Neuronal stem cell (in vitro differentiated cells): ENCODE data around the gene PPP1R14D.

Experiments used
- DNase-seq: peaks from one replicate; pipeline ENCODE4 v3.0.0-alpha.2; 2013; ENCODE audit warnings: low spot score
- H2AFZ ChIP-seq: one replicate; pipeline ENCODE4 v1.6.1; 2013; ENCODE audit warnings: mild to moderate bottlenecking, low read length, inconsistent platforms
- H2AK5ac ChIP-seq: 2 replicates; pipeline ENCODE4 v1.6.1; 2013; ENCODE audit warnings: low read depth, mild to moderate bottlenecking, inconsistent platforms, low read length, moderate library complexity, mixed read lengths
- H2BK120ac ChIP-seq: 2 replicates; pipeline ENCODE4 v1.6.1; 2013; ENCODE audit warnings: low read depth, mild to moderate bottlenecking, inconsistent platforms, low read length, moderate library complexity, mixed read lengths
- H2BK12ac ChIP-seq: one replicate; pipeline ENCODE4 v1.6.1; 2013; ENCODE audit warnings: low read length, inconsistent platforms
- H2BK15ac ChIP-seq: 2 replicates; pipeline ENCODE4 v1.6.1; 2013; ENCODE audit warnings: mild to moderate bottlenecking, low read length, inconsistent platforms, mixed read lengths
- H2BK5ac ChIP-seq: one replicate; pipeline ENCODE4 v1.6.1; 2013; ENCODE audit warnings: inconsistent platforms, mild to moderate bottlenecking, low read length, moderate library complexity
- H3K14ac ChIP-seq: one replicate; pipeline ENCODE4 v1.6.1; 2013; ENCODE audit warnings: low read length, inconsistent platforms
- H3K18ac ChIP-seq: 2 replicates; pipeline ENCODE4 v1.6.1; 2013; ENCODE audit warnings: low read length, inconsistent platforms
- H3K23ac ChIP-seq: 2 replicates; pipeline ENCODE4 v1.6.1; 2013; ENCODE audit warnings: low read depth, mild to moderate bottlenecking, mixed read lengths, low read length, inconsistent platforms; ENCODE audit not compliant: poor library complexity
- H3K27ac ChIP-seq: replicated peaks from 3 replicates; pipeline ENCODE4 v1.5.1; 2013; ENCODE audit warnings: low read length, inconsistent platforms
- H3K27me3 ChIP-seq, 3 experiments: 2 replicates each; pipeline ENCODE4 v1.6.1; 2013; ENCODE audit warnings: low read length in 3 of 3, mild to moderate bottlenecking in 2 of 3, inconsistent platforms in 1 of 3, low read depth in 1 of 3, mixed read lengths in 1 of 3, moderate library complexity in 1 of 3; ENCODE audit not compliant: control insufficient read depth in 3 of 3, insufficient read depth in 3 of 3
- H3K36me3 ChIP-seq, 2 donors: replicated peaks in 1 of 2; 2 replicates each; pipeline ENCODE4 v1.6.1; 2013; ENCODE audit warnings: low read length in 2 of 2; ENCODE audit not compliant: control insufficient read depth in 2 of 2, insufficient read depth in 2 of 2
- H3K4ac ChIP-seq: 2 replicates; pipeline ENCODE4 v1.6.1; 2013; ENCODE audit warnings: inconsistent platforms, mild to moderate bottlenecking, low read length, moderate library complexity
- H3K4me1 ChIP-seq, 2 donors: 1 replicate in 1 of 2; 2 replicates in 1 of 2; pipeline ENCODE4 v1.6.1; 2013; ENCODE audit warnings: low read length in 2 of 2, low read depth in 1 of 2; ENCODE audit not compliant: control insufficient read depth in 2 of 2, insufficient read depth in 1 of 2
- H3K4me2 ChIP-seq: one replicate; pipeline ENCODE4 v1.6.1; 2013; ENCODE audit warnings: mild to moderate bottlenecking, low read length, inconsistent platforms; ENCODE audit not compliant: insufficient read depth, poor library complexity, severe bottlenecking
- H3K4me3 ChIP-seq, 2 donors: 2 replicates each; pipeline ENCODE4 v1.5.1; 2013; ENCODE audit warnings: low read length in 2 of 2, mild to moderate bottlenecking in 2 of 2, inconsistent platforms in 1 of 2, moderate library complexity in 1 of 2
- H3K79me1 ChIP-seq: one replicate; pipeline ENCODE4 v1.6.1; 2013; ENCODE audit warnings: low read depth, mild to moderate bottlenecking, inconsistent platforms, low read length, moderate library complexity
- H3K9ac ChIP-seq: one replicate; pipeline ENCODE4 v1.6.1; 2013; ENCODE audit warnings: mild to moderate bottlenecking, low read depth, low read length, inconsistent platforms; ENCODE audit not compliant: poor library complexity
- H3K9me3 ChIP-seq, 2 donors: replicated peaks in 1 of 2; 2 replicates each; pipeline versions ENCODE3 to v1.6.1; 2013; ENCODE audit warnings: low read length in 2 of 2, mild to moderate bottlenecking in 2 of 2, inconsistent platforms in 1 of 2, low read depth in 1 of 2, mixed read lengths in 1 of 2, moderate library complexity in 1 of 2; ENCODE audit not compliant: control insufficient read depth in 2 of 2, insufficient read depth in 1 of 2
- H4K8ac ChIP-seq: one replicate; pipeline ENCODE4 v1.6.1; 2013; ENCODE audit warnings: low read depth, mild to moderate bottlenecking, inconsistent platforms, low read length, moderate library complexity
- H4K91ac ChIP-seq: one replicate; pipeline ENCODE4 v1.6.1; 2013; ENCODE audit warnings: low read length, low read depth, mild to moderate bottlenecking, inconsistent platforms; ENCODE audit not compliant: poor library complexity
- WGBS, 2 donors: extraction: QIAGEN DNeasy Blood & Tissue Kit; methylation state at CpG; one replicate each; pipeline ENCODE4 v1.1.7; 2013; ENCODE audit warnings: missing lambda C conversion rate in 2 of 2, mixed read lengths in 1 of 2; ENCODE audit not compliant: insufficient read length in 2 of 2, insufficient replicate concordance in 1 of 2; ENCODE audit errors: extremely low coverage in 2 of 2; 5-methylcytosine and 5-hydroxymethylcytosine counted together

The PPP1R14D gene

GRCh38 chr15:40845511-40846284, 17.2 kb upstream of the PPP1R14D start:
- Histone ChIP-seq H3K14ac (no peak overlapping the region), H2BK120ac (no peak overlapping the region), H3K36me3 (no peaks in the 10 kb centered on the region), H3K4me3 (no peak overlapping the region), H3K23ac (no peak overlapping the region), H4K91ac (no peak overlapping the region), H3K27ac (no peak overlapping the region), H2AFZ (no peak overlapping the region), H3K27me3 (peaks cover 18 to 69% (median 38%) of the 10 kb centered on the region in 3 experiments), H3K18ac (peak overlapping the region; percentile 33), H3K79me1 (no peaks in the 10 kb centered on the region), H4K8ac (no peak overlapping the region), H2BK12ac (no peak overlapping the region), H2BK15ac (no peak overlapping the region), H3K9ac (no peak overlapping the region), H3K4ac (no peak overlapping the region), H2AK5ac (peak overlapping the region; percentile 25), H3K9me3 (peaks cover 0 to 3% of the 10 kb centered on the region in 2 donors), H2BK5ac (no peak overlapping the region), H3K4me1 (peaks cover 13 to 15% of the 10 kb centered on the region in 2 donors), H3K4me2 (no peak overlapping the region)
- WGBS, 2 donors: no CpG with 5 or more reads among the region's 8 CpGs
- DNase-seq: no peak

GRCh38 chr15:40845036-40845435, 16.5 kb upstream of the PPP1R14D start:
- Histone ChIP-seq H4K91ac (no peak overlapping the region), H3K23ac (peak overlapping the region; percentile 87), H3K9me3 (peaks cover 0 to 3% of the 10 kb centered on the region in 2 donors), H3K4me1 (peaks cover 13 to 15% of the 10 kb centered on the region in 2 donors), H4K8ac (no peak overlapping the region), H2BK15ac (peak overlapping the region; percentile 39), H3K4me3 (peak overlapping the region in 1 of 2 donors; percentile 79), H3K9ac (no peak overlapping the region), H3K79me1 (no peaks in the 10 kb centered on the region), H3K14ac (no peak overlapping the region), H2AK5ac (peak overlapping the region; percentile 30), H3K27ac (no peak overlapping the region), H2BK12ac (no peak overlapping the region), H2BK120ac (no peak overlapping the region), H3K4ac (no peak overlapping the region), H3K36me3 (no peaks in the 10 kb centered on the region), H2AFZ (peak overlapping the region; percentile 89), H3K27me3 (peaks cover 18 to 70% (median 38%) of the 10 kb centered on the region in 3 experiments), H3K4me2 (peak overlapping the region; percentile 93), H2BK5ac (no peak overlapping the region), H3K18ac (peak overlapping the region; percentile 88)
- no peak for DNase-seq
- WGBS, 2 donors: no CpG with 5 or more reads among the region's 12 CpGs

- H3K9me3 ChIP-seq: peaks cover 0 to 3% of the 10 kb centered on the region in 2 donors
- no peak for DNase-seq
- no CpG with 5 or more reads among the region's 28 CpGs for WGBS, 2 donors
- H2BK15ac ChIP-seq: peak overlapping the region; percentile 39
- H3K36me3 ChIP-seq: no peaks in the 10 kb centered on the region
- H3K9ac ChIP-seq: peak overlapping the region; percentile 72
- H3K18ac ChIP-seq: peak overlapping the region; percentile 88
- H3K79me1 ChIP-seq: no peaks in the 10 kb centered on the region
- peaks cover 18 to 73% (median 38%) of the 10 kb centered on the region in 3 experiments for H3K27me3 ChIP-seq
- peak overlapping the region; percentile 87 for H3K23ac ChIP-seq
- peak overlapping the region; percentile 30 for H2BK5ac ChIP-seq
- H3K4ac ChIP-seq: no peak overlapping the region
- no peak overlapping the region for H4K91ac ChIP-seq
- H4K8ac ChIP-seq: no peak overlapping the region
- H3K4me2 ChIP-seq: peak overlapping the region; percentile 93
- no peak overlapping the region for H2BK120ac ChIP-seq
- peak overlapping the region; percentile 30 for H2AK5ac ChIP-seq
- H3K4me3 ChIP-seq: peak overlapping the region; percentile 2 to 79
- H3K14ac ChIP-seq: no peak overlapping the region
- peak overlapping the region; percentile 89 for H2AFZ ChIP-seq
- H3K27ac ChIP-seq: no peak overlapping the region
- H3K4me1 ChIP-seq: peaks cover 13 to 15% of the 10 kb centered on the region in 2 donors
- H2BK12ac ChIP-seq: peak overlapping the region; percentile 34
These were observed 16.2 kb upstream of the PPP1R14D start for GRCh38 chr15:40844696-40845030.

- Histone ChIP-seq H2BK5ac (peak within 1 kb of the TSS; percentile 30), H3K36me3 (no peaks in the 10 kb centered on the region), H3K9ac (peak within 1 kb of the TSS; percentile 72), H4K8ac (no peak within 1 kb of the TSS), H3K23ac (peak within 1 kb of the TSS; percentile 87), H3K4me2 (peak within 1 kb of the TSS; percentile 93), H3K9me3 (peaks cover 0 to 3% of the 10 kb centered on the region in 2 donors), H3K18ac (peak within 1 kb of the TSS; percentile 88), H4K91ac (no peak within 1 kb of the TSS), H2BK15ac (peak within 1 kb of the TSS; percentile 39), H3K27me3 (peaks cover 18 to 73% (median 38%) of the 10 kb centered on the region in 3 experiments), H3K4me3 (peak within 1 kb of the TSS; percentile 15 to 79), H2BK120ac (no peak within 1 kb of the TSS), H3K4ac (no peak within 1 kb of the TSS), H3K4me1 (peaks cover 13 to 15% of the 10 kb centered on the region in 2 donors), H2AFZ (peak within 1 kb of the TSS; percentile 89), H2BK12ac (peak within 1 kb of the TSS; percentile 34), H2AK5ac (peak within 1 kb of the TSS; percentile 30), H3K27ac (no peak within 1 kb of the TSS), H3K14ac (no peak within 1 kb of the TSS), H3K79me1 (no peaks in the 10 kb centered on the region)
- DNase-seq: no peak
- no CpG with 5 or more reads among the region's 89 CpGs for WGBS, 2 donors
These were observed 15.6 kb upstream of the PPP1R14D start, which contains the start of gene SPINT1 for GRCh38 chr15:40843885-40844695. SPINT1 (plus strand) TSS chr15:40844048; CDS start chr15:40844555, 507 bp downstream.
